HUDEP-2 (cell line): ENCODE results near the gene LHPP.

Experiments
- DNase-seq, 76 experiments: peaks; one replicate each; lab custom pipeline; 2025; ENCODE audit not compliant: unreplicated experiment in 76 of 76; lab: John Stamatoyannopoulos, UW

LHPP gene

DNA sequence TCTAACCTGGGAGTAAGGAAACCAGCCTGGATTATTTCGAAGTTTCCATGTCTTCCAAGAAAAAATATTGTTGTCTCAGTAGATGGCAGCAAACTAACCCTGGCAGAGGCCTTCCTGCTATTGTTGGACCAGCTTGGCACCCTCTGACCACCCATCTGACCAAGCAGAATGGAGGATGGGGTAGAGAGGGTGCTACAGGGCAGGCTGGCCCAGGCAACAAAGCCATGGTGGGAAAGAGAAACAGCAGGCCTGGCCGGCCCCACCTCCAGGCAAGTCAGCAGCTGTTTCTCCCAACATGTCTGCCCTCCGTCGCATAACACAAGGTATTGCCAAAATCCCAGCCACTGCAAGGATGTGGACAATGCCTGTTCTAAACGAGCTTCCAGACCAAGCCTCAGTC, 187.6 kb downstream of the LHPP start:
- DNase-seq: no peak

DNA sequence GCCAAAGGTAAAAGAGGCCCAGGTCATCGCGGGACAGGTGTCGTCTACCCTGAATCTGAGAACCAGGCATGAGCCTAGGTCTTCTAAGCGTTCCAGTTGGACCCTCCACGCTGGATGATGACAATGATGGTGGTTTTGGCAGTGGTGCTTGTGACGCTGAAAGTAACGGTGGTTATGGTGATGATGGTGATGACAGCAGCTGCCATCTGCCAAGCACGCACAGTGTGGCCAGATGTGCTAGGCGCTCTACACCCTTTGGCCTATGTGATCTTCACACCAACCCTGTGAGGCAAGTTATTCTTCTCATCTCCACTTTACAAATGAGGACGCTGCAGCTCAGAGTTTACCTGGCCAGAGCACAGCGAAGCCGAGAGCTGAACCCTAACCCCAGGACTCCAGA, 188.6 kb downstream of the LHPP start:
- DNase-seq: no peak

DNA sequence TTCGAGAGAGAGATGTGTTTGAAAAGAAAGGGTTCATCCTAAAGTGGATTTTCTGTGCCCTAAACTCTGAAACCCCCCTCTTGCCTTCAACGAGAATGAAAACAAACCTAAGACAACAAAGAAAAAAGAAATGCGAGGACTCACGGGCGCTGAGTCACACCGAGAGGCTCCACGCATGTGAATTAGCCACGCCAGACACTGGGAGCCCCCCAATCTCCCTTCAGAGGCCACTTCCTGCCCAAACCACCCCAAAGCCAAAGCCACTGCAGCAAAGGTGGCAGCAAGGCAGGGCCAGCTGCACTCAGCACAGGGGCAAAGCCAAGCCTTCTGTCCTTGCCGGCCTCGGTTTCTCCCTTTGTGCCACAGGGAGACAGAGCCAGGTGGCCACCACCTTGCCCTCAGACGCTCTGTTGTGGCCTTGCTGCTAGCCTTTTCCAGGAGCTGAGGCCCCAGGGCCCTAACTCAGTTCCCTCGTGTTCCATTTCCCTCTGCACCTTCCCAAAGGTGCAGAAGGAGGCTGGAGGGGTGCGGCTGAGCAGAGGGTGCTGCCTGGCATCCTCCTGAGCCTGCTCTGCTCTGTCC, 189.3 kb downstream of the LHPP start:
- no peak for DNase-seq

DNA sequence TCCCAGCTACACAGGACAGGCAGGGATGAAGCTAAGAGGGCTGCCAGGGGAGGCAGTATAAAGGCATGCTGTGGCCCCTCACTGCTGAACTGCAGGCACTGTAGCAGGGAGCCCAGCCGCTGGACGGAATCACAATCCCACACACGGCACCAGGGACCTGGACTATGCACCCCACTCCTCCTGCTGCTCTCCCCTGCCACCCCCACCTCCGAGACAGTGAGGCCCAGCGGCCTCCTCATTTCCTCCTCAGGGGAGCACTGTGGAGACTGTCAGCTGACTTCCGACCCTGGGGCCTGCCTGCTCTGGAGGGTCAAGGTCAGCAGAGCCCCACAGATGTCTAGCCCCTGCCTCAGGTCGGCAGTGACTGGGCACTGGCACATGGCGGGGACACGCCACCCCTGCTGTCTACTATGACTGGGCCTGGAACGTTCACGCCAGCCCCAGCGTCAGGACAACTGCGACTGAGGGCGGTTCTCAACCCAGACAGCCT, 189.8 kb downstream of the LHPP start:
- DNase-seq: no peak

DNA sequence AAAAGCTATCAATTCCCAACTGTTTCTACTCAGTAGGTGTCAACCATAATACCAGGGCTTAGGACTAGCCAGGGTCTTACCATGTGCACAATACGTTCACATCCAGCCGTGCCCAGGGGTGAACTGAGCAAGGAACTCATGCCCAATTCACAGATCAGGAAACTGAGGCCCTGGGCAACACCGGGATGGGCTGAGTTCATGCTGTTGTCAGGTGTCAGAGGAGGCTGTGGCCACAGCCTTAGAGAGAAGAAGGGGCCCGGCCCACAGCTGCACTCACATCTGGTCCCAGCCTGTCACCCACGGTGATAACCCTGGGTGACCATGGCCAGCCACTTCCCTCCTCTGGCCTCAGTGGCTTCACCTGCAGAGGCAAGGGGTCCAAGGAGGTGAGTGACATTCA, 190.6 kb downstream of the LHPP start:
- DNase-seq: no peak

DNA sequence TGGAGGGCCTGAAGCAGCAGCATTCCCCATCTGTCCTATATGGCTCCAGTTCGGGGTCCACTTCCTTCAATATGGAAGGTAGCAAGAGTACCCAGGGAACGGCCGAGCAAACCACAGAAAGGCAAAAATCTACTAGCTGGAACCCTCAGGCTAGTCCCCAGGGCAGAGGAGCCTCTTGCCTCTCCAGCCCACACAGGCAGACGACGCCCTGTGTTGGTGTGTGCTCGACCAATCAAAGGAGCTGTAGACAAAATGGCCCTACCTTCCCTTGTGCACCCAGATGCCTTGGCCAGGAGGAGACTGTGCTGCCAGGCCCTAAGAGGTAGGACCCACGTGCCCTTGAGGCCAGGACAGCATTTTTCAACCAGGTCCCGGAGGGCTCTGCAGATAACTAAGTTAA, 191.1 kb downstream of the LHPP start:
- DNase-seq: peak in 43 of 76 experiments; percentile 3 to 58 (median 25)

DNA sequence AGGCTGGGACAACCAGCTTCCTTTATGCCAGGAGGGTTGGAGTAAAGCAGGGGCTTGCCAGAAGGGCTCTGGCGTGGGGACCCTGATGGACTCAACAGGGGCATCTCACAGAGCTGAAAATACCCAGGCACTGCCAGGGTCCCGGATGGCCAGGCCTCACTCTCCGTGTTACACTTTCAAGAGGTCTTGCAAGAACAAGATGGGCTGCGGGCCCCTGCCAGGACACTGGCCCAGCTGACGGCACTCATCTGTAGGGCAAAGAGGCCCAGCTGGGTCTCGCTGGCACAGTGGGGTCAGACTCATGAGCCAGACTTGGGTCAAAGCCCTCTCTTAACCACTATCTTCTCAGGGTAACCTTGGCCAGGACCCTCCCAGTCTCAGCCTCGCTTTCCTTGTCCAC, 191.7 kb downstream of the LHPP start:
- DNase-seq: no peak

DNA sequence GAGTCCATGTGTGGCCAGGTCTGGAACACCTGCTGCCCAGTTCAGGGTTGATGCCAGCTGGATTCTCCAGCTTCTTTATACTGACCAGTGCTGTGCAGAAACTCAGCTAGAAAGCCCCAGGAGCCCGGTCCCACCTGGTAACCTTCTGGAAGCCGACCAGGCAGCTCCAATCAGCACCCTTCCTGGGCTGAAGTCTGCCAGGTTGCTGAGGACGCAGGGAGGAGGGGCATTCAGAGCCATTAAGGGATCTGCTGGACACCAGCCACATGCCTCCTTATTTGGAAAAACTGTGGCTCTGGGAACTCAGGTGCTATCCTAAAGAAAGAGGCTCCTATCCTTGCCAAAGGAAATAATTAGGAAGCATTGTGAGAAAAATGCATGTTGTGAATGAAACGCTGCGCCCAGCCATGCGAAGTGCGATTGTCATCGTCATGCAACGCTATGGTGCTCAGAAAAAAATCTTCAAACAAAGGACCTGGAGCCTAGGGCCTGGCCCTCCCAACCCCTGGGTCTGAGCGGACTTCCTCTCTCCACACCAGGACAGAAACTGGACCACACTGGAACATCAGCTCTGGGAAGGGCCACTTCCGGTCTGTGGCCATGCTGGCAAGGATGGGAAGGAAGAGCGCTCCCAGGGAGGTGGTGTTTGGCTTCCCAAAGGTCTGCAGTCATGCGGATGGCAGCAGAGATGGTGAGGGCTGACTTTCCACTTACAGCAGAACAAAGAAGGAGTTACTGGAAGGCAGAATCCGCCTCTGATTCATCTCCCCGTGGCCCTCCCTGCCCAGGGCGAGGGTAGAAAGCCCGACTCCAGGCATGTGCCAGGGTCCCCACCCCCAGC, 192.4 kb downstream of the LHPP start:
- DNase-seq: no peak

DNA sequence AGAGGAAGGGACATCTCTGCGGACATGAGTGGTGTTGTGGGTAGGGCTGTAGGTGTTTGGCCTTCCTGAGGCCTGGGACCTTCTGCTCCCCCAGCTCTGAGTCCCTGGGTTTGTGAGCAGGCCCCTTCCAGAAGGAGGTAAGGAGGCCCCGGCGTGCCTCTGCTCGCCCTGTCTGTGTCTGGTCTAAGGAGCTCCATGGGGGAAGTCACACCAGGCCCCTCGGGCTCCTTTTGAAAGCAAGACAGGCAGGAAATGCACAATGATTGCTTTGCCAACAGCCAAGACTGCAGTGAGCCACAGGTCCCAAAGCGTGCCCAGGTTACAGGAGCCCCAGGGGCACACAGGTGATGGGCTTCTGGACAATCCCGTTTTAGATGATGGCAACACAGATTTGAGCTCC, 193.1 kb downstream of the LHPP start:
- no peak for DNase-seq

DNA sequence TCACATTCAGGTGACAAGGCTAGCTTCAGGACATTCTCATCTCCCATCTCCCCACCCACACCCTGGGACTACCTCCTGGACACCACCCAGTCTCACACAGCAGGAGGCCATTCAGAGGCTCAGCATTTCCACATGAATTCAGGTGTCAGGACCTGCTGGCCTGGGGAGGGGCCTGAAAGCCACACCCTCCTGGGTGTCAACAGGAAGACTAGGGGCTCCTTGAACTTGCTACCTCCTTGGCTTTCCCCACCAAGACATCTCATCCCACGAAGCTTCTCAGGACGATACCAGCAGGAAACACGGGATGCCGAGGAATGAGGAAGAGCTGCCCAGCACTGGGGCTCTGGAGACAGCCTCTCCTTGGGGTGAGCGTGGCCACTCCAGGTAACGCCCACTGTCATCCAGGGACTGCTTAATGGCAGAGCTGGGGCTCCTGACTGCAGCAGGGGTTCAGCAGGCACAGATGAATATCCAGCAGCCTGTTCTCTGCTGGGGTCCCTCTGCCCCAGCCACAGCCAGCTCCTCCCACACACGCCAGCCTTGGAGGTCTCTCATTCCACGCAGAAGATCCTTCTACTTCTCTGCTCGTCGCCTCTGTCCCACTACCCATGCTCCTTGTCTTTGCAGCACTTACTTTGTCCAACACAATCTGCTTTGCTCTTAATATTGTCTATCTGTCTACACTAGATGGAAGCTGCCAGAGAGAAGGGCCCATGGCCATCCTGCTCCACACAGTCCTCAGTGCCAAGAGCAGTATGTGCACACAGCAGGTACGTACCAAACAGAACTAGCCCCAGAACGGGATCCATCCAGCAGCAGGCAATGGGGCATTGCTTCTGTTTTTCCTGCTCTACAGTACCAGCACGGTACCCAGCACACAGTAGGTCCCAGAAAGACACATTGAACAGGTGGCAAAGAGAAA, 193.8 kb downstream of the LHPP start:
- no peak for DNase-seq

DNA sequence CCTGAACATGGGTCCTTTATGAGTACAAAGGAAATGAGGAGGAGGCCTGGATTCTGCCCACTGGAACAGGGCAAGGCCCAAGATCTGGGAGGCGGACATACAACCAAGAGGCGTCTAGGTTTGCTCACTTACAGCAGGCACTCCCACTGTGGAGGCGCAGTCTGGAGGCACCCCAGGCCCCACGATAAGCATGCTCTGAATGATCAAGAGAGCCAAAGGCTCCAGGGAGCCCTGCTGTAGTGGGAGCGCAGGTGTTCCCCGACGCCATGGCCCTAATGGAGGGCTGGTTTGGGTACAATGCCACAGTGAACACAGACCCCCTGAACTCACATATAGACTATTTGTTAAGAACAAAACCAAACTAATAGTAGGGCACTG, 194.5 kb downstream of the LHPP start:
- DNase-seq: no peak

DNA sequence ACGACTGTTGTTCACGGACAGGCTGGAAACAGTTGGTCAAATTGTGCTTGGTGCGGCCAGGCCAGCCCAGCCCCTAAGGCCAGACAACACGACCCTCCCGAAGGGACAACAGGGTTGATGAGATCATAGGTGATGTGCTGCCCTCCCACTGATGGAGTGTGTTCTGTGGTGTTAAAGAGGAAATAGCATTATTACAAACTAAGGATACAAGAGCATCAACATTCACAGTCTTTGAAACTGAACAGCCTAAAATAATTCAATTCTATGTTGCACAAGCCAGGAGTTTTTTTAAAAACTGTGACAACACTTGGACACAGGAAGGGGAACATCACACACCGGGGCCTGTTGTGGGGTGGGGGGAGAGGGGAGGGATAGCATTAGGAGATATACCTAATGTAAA, 194.9 kb downstream of the LHPP start:
- no peak for DNase-seq

DNA sequence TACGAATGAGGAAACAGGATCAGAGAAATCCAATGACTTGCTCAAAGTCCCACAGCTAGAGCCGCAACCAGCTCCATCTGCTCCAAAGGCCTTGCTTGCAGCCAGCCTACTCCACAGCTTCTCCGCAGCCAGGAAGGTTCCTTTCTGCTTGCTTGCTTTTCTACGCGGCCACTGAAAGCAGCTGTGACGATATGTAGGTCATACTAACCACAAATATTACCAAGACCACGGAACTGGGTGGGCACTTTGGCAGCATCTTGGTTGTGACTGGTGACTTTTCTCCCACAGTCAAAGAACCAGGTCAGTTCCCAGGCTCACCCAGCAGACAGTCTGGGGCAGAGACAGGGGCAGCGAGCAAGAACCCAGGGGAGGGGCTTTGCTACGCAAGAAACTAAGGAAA, 196.2 kb downstream of the LHPP start:
- no peak for DNase-seq

DNA sequence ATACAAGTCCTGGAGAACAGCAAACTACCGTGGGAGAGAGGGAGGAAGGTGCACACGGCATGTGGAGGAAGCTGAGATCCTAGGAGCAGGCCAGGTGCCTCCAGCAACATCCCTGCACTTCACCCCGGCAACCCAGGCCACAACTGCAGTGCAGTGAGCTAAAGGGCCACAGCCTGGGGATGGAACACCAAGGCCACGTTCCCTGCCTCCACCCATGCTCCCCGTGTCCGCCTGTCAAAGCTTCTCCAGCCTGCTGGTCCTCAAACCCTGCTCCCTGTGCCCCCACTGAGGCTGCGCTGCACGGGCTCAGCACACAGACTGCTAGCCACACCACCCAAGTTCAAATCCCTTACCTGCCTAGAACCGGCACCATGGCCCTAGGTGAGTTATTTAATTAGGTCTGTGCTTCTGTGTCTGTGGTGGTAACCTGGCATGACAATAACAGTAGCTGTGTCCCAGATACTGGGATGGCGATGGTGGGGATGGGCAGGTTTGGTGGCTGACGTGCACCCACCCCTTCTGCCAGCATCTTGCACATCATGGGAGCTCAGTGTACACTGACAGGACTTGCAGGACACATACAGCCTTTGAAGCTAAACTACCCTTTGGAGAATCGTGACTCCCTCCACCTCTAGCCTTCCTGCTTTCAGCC, 197.1 kb downstream of the LHPP start:
- DNase-seq: no peak

DNA sequence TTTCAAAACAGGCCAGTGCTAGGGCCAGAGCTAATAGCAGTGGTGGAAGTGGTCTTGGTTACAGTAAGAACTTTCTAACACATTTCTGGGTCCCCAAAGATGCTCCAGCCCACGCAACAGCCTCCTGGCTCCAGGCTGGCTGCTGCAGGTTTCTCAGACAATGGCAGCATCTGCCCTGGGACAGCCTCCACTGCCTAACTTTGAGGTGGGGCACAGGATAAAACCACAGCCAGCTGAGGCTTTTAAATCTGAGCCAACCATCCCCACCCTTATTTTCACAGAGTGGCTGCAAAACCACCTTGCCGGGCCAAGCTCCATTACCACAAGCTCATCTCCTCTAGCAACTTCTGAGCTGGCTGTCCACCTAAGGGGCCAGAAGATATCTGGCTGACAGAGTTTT, 197.8 kb downstream of the LHPP start:
- DNase-seq: no peak

DNA sequence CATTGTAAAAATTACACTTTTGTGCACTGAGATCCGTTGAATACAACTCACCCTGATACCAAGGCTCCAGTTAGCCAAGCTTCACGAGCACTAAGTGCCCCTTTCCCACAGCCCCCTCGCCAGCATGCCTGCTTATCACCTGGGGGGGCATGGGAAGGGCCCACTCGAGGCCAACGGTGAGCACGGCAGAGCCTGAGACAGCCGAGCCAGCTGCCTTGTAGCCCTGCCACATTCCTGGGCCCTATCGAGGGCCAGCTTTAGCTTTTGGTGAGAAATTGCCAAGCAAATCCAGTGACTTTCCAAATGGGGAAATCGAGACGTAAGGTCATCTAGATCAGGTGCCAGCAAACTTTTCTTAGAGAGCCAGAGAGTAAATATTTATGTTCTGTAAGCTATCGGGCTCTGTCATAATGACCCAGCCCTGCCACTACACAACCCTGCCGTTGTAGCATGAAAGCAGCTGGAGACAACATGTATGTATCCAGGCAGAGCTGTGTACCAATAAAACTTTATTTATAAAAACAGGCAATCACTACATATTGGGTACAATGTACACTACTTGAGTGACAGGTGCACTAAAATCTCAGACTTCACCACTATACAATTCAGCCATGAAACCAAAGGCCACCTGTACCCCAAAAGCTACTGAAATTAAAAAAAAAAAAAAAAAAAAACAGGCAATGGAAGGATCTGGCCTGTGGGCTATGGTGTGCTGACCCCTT, 198.9 kb downstream of the LHPP start:
- no peak for DNase-seq

DNA sequence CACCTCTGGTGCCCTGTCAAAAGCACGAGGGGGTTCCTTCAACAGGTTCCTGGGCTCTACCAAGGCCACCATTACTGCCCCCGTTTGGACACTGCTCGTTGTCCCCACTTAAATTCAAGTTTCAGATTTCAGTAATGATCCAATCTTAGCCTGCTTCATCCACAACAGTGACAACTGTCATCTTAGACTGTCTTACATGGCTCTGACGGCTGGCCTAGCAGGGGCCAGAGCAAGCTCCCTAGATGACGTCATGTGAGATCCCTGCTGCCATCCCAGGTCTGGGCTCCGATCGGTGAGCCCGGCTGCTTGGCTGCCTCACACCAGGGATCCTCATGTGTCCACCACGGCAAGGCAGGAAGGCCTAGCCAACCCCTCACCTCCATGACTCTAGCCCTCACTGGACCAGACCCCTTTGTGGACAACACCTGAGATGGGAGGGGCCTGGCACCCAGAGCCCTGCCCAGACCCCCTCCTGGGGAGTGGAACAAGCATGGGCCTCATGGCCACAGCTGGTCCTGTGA, 200.1 kb downstream of the LHPP start:
- no peak for DNase-seq

DNA sequence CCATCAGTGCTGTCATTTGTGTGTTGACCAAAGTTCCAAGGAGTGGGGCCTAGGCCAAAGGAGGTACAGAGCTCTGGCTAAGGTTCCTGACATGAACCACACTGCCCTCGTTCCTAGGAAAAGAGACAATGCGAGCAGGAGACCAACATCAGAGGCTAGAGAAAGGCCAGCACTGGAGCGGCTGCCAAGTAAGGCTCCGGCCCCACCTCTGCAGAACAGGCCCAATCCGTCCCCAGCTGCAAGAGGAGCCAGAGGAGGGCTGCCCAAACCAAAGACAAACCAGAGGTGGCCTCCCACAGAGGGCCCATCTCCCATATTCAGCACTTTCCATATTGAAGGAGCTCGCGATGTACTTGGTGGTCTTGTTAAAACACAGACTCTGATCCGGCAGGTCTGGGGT, 201.6 kb downstream of the LHPP start:
- DNase-seq: no peak
